Cortex of kidney (tissue), 1 donor: ENCODE results near the gene ANKRD27.
"Not testable (repeated sequence)": the region's sequence is repeated elsewhere in the genome, so short reads cannot be mapped to it uniquely, and the experiment has no call there.

Experiments used
- DNase-seq: peaks from one replicate; lab custom pipeline; 2025; lab: John Stamatoyannopoulos, UW

The ANKRD27 gene

GRCh38 chr19:32674931-32675719, at the start of gene ANKRD27:
ANKRD27 (minus strand) TSS chr19:32675180; CDS start chr19:32659015, 16,165 bp downstream.
- no peak for DNase-seq

- no peak for DNase-seq
These were observed 45.9 kb upstream of the ANKRD27 start for GRCh38 chr19:32720936-32721250.

- no peak for DNase-seq
These were observed 45.4 kb upstream of the ANKRD27 start for GRCh38 chr19:32720216-32720935.

GRCh38 chr19:32719611-32720059, 44.7 kb upstream of the ANKRD27 start, which contains the start of gene TDRD12:
TDRD12 (plus strand) TSS chr19:32719767; CDS start chr19:32720073, 306 bp downstream.
- no peak for DNase-seq

GRCh38 chr19:32718286-32718685, 43.3 kb upstream of the ANKRD27 start:
- no peak for DNase-seq

GRCh38 chr19:32717496-32717895, 42.5 kb upstream of the ANKRD27 start:
- DNase-seq, result no peak

GRCh38 chr19:32716203-32716602, 41.2 kb upstream of the ANKRD27 start:
- not testable (repeated sequence) for DNase-seq

- DNase-seq, result no peak
These were observed 36.8 kb upstream of the ANKRD27 start for GRCh38 chr19:32711747-32712146.

GRCh38 chr19:32709032-32709431, 34.1 kb upstream of the ANKRD27 start:
- DNase-seq, result no peak

- DNase-seq, result no peak
These were observed 33.5 kb upstream of the ANKRD27 start for GRCh38 chr19:32708457-32708856.

- DNase-seq, result not testable (repeated sequence)
These were observed 29.0 kb upstream of the ANKRD27 start for GRCh38 chr19:32704006-32704405.

GRCh38 chr19:32702010-32702409, 27.0 kb upstream of the ANKRD27 start:
- DNase-seq, result no peak

- DNase-seq, result not testable (repeated sequence)
These were observed 25.1 kb upstream of the ANKRD27 start for GRCh38 chr19:32700129-32700528.

- not testable (repeated sequence) for DNase-seq
These were observed 21.8 kb upstream of the ANKRD27 start for GRCh38 chr19:32696771-32697170.

- DNase-seq, result not testable (repeated sequence)
These were observed 20.5 kb upstream of the ANKRD27 start for GRCh38 chr19:32695506-32695905.

- not testable (repeated sequence) for DNase-seq
These were observed 19.9 kb upstream of the ANKRD27 start for GRCh38 chr19:32694851-32695250.

- not testable (repeated sequence) for DNase-seq
These were observed 19.3 kb upstream of the ANKRD27 start for GRCh38 chr19:32694316-32694715.

GRCh38 chr19:32693151-32694108, 18.4 kb upstream of the ANKRD27 start:
- not testable (repeated sequence) for DNase-seq

- no peak for DNase-seq
These were observed 17.7 kb upstream of the ANKRD27 start for GRCh38 chr19:32692727-32693061.

GRCh38 chr19:32691952-32692726, 17.2 kb upstream of the ANKRD27 start:
- no peak for DNase-seq

GRCh38 chr19:32691291-32691951, 16.4 kb upstream of the ANKRD27 start, which contains the start of gene NUDT19:
NUDT19 (plus strand) TSS chr19:32691821; CDS start chr19:32691961, 140 bp downstream.
- DNase-seq, result no peak
